GM19238 (cell line): ENCODE measurements around the gene LCMT1.
"Not testable (repeated sequence)": the region's sequence is repeated elsewhere in the genome, so short reads cannot be mapped to it uniquely, and the experiment has no call there.

ENCODE experiments used
- DNase-seq: peaks from one replicate; pipeline ENCODE4 v3.0.0; 2011; ENCODE audit warnings: low spot score; ENCODE audit not compliant: insufficient read length

Gene LCMT1

GRCh38 chr16:25111403-25112166 is at the start of gene LCMT1:
LCMT1 (plus strand) TSS chr16:25111742; CDS start chr16:25111884, 142 bp downstream.
- peak; percentile 88 for DNase-seq

DNA sequence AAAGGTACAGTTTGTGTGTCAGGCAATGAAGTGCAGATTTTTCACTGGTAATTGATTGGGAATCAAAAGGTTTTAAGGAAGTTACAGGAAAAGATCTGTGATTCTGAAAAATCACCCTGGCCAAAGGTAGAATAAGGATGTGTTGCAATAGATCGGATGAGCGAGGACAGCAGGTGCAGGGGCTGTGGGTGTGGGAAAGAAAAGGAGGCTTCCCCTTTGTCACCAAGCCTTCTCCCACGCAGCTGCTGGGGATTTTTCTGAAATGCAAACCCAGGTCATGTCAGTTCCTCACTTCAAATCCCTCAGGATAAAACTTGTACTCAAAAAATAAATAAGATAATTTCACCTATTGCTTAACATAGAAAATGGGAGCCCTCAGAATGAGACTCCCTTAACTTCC is 48.4 kb upstream of the LCMT1 start:
- no peak for DNase-seq

GRCh38 chr16:25063865-25064264 is 47.7 kb upstream of the LCMT1 start:
- no peak for DNase-seq

DNA sequence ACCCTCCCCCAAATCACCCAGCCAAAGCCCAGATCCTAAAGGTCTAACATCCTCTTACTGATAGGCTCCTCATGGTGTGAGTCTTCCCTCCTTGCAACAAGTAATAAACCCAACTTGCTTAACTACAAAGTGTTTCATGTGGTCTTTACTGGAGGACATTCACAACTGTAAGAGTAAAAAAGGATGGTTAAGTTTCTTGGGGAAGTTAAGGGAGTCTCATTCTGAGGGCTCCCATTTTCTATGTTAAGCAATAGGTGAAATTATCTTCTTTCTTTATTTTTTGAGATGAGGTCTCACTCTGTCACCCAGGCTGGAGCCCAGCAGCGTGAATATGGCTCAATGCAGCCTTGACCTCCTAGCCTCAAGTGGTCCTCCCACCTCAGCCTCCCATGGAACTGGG is 47.3 kb upstream of the LCMT1 start:
- not testable (repeated sequence) for DNase-seq

GRCh38 chr16:25064937-25065336 is 46.6 kb upstream of the LCMT1 start:
- no peak for DNase-seq

DNA sequence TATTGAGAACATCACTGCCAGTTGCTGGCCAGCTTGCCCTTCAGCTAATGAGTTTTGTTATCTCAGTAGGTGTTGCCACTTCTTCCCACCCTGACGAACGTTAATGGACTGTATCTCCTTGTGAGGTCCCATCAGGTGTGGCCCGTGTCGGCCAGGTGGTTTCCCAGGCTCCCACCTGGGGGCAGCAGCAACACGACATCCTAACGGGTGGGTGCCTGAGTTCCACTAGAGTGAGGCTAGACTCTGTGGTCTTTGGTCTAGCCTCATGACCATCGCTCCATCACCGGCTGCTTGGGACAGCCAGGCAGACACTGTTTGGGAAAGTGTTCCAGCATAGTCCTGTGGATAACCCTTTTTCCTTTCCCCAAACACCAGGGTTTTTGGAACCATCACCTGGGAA is 45.6 kb upstream of the LCMT1 start:
- no peak for DNase-seq

GRCh38 chr16:25066426-25066746 is 45.2 kb upstream of the LCMT1 start:
- DNase-seq: no peak

DNA sequence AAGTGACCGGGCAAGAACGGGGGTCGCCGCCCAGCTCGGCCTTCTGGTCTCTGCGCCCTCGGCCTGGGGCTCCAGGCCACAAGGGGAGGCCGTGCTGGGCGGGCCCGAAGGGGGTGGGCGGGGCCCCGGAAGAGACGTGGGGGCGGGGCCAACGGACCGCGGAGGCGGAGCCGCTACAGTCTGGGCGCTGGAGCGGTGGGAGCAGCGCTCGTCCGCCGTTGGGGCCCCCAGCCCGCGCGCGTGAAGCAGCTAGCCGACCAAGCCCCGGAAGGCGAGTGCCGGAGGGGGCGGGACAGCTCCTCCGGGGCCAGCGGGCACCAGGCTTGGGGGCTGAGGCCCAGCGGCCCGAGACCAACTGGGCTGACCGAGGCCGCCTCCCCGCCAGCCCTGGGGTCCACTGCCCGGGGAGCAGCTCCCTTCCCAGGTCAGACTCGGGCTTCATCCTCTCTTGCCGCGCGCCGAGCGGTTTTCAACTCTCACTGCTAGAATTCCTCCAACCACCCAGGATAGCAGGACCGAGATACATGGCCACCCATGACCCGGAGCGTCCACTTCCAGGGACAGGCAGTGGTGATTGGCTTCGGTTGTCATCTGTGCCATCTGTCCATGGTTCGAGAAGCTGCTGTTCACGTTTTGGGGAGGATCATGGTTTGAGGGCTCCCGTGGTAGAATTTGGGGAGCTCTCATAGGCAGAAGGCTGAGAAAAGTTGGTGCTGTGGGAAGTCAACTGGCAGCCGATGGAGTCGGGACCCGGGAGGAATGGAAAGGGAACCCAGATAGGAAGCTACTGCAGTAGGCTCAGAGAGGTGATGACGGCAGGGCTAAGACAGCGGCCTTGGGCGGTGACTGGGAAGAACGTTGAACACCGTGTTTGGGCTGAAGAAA is 44.6 kb upstream of the LCMT1 start:
- DNase-seq: peak; percentile 86

DNA sequence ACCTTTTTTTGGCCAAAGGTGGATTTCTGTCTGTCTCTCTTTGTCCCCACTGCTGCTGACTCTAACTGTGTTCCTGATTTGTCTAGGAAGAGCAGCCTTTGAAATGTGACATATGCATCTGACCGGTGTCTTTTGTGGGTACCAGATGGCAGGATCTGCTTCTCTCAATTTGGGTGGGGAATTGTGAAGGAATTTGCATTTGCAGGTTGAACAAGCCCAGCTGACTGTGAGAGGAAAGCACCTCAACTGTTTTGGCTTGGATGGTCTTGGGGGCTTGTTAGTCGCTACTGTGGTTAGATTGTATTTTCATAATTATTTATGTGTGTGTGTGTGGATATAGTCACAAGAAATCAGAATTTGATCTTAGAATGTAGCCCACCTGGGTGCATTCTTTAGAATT is 37.7 kb upstream of the LCMT1 start:
- DNase-seq: no peak

DNA sequence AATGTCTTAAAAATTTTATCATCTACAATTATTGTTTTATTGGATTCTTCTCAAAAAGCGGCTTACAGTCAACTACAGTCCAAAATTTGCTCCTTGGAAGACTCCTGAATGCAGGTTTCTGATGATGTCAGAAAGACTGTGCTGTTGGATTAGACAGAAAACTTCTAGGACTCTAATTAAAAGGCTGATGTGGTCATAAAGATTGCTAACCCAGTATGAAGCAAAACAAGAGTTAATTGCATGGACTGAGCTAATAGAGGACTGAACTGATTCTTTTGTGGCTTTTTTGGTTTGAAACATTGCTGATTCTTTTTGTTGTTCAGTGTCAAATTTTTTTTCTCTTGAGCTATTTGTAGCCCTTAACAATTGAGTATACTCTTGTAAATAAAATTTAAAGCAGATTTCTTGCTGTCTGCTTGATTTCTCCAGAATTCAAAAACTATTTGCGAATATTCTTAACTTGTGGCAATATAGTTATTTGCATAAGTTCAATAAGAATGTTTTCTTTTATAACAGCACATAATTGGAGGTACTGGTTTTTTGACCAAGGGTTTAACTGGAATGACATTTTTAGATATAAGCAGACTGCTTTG is 33.1 kb upstream of the LCMT1 start:
- no peak for DNase-seq

- DNase-seq: no peak
These were observed 31.7 kb upstream of the LCMT1 start for GRCh38 chr16:25079637-25080378.

GRCh38 chr16:25080420-25081131 is 31.0 kb upstream of the LCMT1 start:
- DNase-seq: no peak

DNA sequence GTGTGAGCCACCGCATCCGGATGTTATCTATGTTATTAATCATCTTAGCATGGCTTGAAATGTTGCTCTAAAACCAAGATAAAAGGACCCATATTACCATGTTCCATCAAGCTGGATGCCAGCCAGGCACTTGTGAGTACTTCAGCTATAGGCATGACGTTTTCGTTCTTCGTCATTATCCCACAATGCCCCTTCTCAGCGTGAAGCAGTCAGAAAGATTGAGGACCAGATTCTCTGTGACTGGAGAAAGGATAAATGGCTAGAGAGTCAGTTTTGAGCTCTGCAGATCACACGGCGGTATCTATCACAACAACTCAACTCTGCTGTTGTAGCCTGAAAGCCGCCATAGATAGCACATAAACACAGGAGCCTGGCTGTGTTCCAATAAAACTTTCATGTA is 29.8 kb upstream of the LCMT1 start:
- no peak for DNase-seq

- DNase-seq: no peak
These were observed 28.5 kb upstream of the LCMT1 start for GRCh38 chr16:25083065-25083464.

- DNase-seq: no peak
These were observed 27.8 kb upstream of the LCMT1 start for GRCh38 chr16:25083701-25084100.

DNA sequence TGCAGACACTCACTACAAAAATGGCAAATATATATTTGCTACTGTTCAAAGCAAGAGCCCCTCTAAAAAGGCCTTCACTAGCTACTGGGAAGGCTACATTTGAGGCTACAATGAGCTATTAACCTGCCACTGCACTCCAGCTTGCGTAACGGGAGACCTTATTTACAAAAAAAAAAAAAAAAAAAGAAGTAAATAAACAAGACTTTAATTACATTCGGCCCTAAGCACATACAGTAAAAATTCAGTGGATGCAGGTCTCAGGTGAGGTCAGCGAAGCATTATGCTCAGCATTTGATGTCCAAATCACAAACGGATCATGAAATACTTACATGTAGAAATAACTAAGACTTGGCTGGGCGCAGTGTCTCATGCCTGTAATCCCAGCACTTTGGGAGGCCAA is 26.7 kb upstream of the LCMT1 start:
- DNase-seq: no peak

GRCh38 chr16:25087761-25088160 is 23.8 kb upstream of the LCMT1 start:
- no peak for DNase-seq

GRCh38 chr16:25089351-25089750 is 22.2 kb upstream of the LCMT1 start:
- DNase-seq: no peak

DNA sequence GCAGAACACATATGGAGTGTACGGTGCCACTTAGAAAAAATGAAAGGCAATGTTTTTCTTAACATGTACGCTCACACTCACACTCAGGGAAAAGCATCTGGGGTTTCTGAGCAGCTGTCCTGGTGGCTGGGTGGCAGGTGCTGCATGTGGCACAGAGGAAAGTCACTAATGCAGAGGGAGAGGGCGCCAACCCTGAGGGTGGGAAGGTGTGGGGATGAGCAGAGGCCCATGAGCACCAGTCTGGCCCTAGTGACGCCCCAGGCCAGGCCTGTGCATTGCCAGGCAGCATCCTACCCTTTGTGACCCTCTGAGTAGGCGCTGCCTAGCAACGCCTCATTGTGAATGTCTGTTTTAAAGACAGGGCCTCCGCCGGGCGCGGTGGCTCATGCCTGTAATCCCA is 19.1 kb upstream of the LCMT1 start:
- DNase-seq: no peak

- no peak for DNase-seq
These were observed 18.1 kb upstream of the LCMT1 start for GRCh38 chr16:25093208-25094061.
